ENCODE data around the gene LRCOL1.

Gene LRCOL1

GRCh38 chr12:132625731-132626430 lies 15.5 kb upstream of the LRCOL1 start:
- TF ChIP-seq CTCF (IDR thresholded peaks at IDR 0.05; ENCODE audit: borderline replicate concordance, insufficient read depth, low read depth, low read length), result no peak
- H3K4me3 ChIP-seq (ENCODE audit: low read depth, low read length), result no peak overlapping the region

GRCh38 chr12:132624910-132625630 lies 14.7 kb upstream of the LRCOL1 start:
- TF ChIP-seq CTCF (IDR thresholded peaks at IDR 0.05; ENCODE audit: borderline replicate concordance, insufficient read depth, low read depth, low read length), result no peak
- H3K4me3 ChIP-seq (ENCODE audit: low read depth, low read length), result no peak overlapping the region

GRCh38 chr12:132624186-132624855 lies 13.9 kb upstream of the LRCOL1 start:
- H3K4me3 ChIP-seq (ENCODE audit: low read depth, low read length), result no peak overlapping the region
- no peak for TF ChIP-seq CTCF (IDR thresholded peaks at IDR 0.05; ENCODE audit: borderline replicate concordance, insufficient read depth, low read depth, low read length)

GRCh38 chr12:132623072-132623869 lies 12.9 kb upstream of the LRCOL1 start:
- no peak for TF ChIP-seq CTCF (IDR thresholded peaks at IDR 0.05; ENCODE audit: borderline replicate concordance, insufficient read depth, low read depth, low read length)
- H3K4me3 ChIP-seq (ENCODE audit: low read depth, low read length), result no peak overlapping the region

- TF ChIP-seq CTCF (IDR thresholded peaks at IDR 0.05; ENCODE audit: borderline replicate concordance, insufficient read depth, low read depth, low read length), result no peak
- no peak overlapping the region for H3K4me3 ChIP-seq (ENCODE audit: low read depth, low read length)
These were observed 12.2 kb upstream of the LRCOL1 start for GRCh38 chr12:132622437-132623071.

- no peak overlapping the region for H3K4me3 ChIP-seq (ENCODE audit: low read depth, low read length)
- no peak for TF ChIP-seq CTCF (IDR thresholded peaks at IDR 0.05; ENCODE audit: borderline replicate concordance, insufficient read depth, low read depth, low read length)
These were observed 11.5 kb upstream of the LRCOL1 start for GRCh38 chr12:132621657-132622435.

Measured in GM12875 (cell line).